ENCODE results near the gene PER1. TPM values are rescaled to one million over a fixed set of nuclear protein-coding genes. Genes with fewer than 3 reads are reported as not detected.
A peak's percentile ranks its signal among the peaks of the same experiment; 100 is the strongest.
"Not testable (repeated sequence)": the region's sequence is repeated elsewhere in the genome, so short reads cannot be mapped to it uniquely, and the experiment has no call there.

PER1 gene
- total RNA-seq, 1 experiment from 2014 or later, result 10.6 TPM

DNA sequence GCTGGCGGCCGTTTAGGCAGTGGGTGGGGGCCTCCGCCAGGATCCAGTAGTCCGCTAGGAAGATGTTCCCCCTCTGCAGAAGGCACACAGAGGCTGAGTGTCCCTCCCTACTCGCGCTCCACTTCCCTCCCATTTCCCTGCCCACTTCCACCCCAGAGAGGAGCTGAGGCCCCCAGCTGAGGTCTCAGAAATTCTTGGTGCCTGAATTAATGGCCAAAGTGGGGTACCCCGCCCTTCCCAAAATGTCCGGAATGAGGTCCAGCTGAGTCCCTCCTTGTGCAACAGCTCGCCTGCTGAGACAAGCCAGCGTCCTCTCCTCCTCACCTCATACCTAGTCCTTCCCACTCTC lies 41.8 kb downstream of the PER1 start:
- Mint-ChIP-seq H3K27ac (ENCODE audit: unreplicated experiment) (no peak overlapping the region), H3K36me3 (ENCODE audit: insufficient read depth, unreplicated experiment) (peaks cover 4% of the 10 kb centered on the region), H3K9me3 (ENCODE audit: unreplicated experiment) (no peaks in the 10 kb centered on the region), H3K27me3 (ENCODE audit: insufficient read depth, unreplicated experiment) (peaks cover 3% of the 10 kb centered on the region), H3K4me3 (ENCODE audit: unreplicated experiment) (no peak overlapping the region), H3K4me1 (ENCODE audit: low read depth, unreplicated experiment) (peaks cover 6% of the 10 kb centered on the region)
- Histone ChIP-seq H3K27me3 (replicated peaks; ENCODE audit: control insufficient read depth, insufficient read depth, low read length) (no peaks in the 10 kb centered on the region), H3K4me3 (ENCODE audit: low read depth, low read length) (no peak overlapping the region; the same call in 1 of the 2 replicates), H3K4me1 (no peaks in the 10 kb centered on the region), H3K9me3 (no peaks in the 10 kb centered on the region), H3K36me3 (ENCODE audit: control insufficient read depth, insufficient read depth, low read length) (no peaks in the 10 kb centered on the region)
- ChIA-PET CTCF (interaction anchor here (0.8 to 1.2 kb wide), 4 partner anchors 16 to 50 kb away, joined by 3 to 6 read pairs (median 4); no protein-coding TSS in a partner anchor), POLR2A (no interaction called here)
- no TSS peak for BruUV-seq (replicated peaks)
- intact Hi-C loops (cut with micrococcal nuclease; ENCODE audit: unreplicated experiment), result no loop called here
- TF ChIP-seq, protein P1, sequence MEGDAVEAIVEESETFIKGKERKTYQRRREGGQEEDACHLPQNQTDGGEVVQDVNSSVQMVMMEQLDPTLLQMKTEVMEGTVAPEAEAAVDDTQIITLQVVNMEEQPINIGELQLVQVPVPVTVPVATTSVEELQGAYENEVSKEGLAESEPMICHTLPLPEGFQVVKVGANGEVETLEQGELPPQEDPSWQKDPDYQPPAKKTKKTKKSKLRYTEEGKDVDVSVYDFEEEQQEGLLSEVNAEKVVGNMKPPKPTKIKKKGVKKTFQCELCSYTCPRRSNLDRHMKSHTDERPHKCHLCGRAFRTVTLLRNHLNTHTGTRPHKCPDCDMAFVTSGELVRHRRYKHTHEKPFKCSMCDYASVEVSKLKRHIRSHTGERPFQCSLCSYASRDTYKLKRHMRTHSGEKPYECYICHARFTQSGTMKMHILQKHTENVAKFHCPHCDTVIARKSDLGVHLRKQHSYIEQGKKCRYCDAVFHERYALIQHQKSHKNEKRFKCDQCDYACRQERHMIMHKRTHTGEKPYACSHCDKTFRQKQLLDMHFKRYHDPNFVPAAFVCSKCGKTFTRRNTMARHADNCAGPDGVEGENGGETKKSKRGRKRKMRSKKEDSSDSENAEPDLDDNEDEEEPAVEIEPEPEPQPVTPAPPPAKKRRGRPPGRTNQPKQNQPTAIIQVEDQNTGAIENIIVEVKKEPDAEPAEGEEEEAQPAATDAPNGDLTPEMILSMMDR (IDR thresholded peaks at IDR 0.05; ENCODE audit: insufficient read depth in 1 of 2, low read depth in 1 of 2, low read length in 1 of 2, severe bottlenecking in 1 of 2, unreplicated experiment in 1 of 2), result peak in 1 of 2 experiments; percentile 4
- no peak for DNase-seq

DNA sequence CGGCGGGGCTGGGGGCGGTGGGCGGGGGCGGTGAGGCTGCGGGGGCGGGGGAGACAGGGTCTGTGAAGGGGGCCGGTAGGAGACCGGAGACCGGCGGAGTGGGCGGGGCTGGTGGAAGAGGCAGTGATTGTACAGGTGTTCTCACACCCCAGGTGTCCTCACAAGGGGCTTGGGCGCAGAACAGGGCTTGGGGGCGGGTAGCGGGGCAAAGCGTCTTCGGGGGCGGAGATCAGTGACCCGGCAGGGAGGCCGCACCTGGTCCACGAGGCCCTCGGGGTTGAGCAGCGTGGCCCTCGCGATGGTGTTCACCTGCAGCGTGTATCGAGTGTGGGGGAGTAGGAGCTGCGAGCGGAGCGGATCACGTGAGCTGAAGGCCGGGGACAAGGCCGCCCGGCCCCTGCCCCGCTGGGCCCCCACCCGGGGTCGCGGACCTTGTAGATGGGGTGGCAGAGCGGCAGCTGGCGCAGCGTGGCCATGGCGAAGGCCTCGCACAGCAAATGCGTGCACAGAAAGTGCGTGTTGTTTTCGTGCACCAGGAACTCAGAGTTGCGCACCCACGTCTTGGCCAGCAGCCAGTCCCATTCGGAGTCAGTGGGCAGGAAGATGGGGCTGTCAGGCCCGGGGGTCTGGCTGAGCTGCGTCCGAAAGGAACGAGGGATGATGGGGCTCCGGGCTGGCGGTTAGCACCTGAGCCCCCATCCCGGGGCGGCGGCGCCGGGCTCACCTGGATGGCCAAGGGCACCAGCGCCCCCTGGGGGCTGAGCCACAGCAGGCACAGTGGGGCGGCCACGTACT lies 42.3 kb downstream of the PER1 start:
- H3K4me1 ChIP-seq, result no peaks in the 10 kb centered on the region
- TF ChIP-seq, protein P1 (IDR thresholded peaks at IDR 0.05; ENCODE audit: insufficient read depth in 1 of 2, low read depth in 1 of 2, low read length in 1 of 2, severe bottlenecking in 1 of 2, unreplicated experiment in 1 of 2), result peak; percentile 64 to 80
- H3K9me3 ChIP-seq, result no peaks in the 10 kb centered on the region
- CTCF ChIA-PET, result interaction anchor here (0.9 to 1.2 kb wide), 3 partner anchors 16 to 49 kb away, joined by 3 to 6 read pairs (median 4); no protein-coding TSS in a partner anchor
- H3K36me3 Mint-ChIP-seq (ENCODE audit: insufficient read depth, unreplicated experiment), result peaks cover 4% of the 10 kb centered on the region
- H3K27ac Mint-ChIP-seq (ENCODE audit: unreplicated experiment), result no peak overlapping the region
- intact Hi-C loops (cut with micrococcal nuclease; ENCODE audit: unreplicated experiment), result no loop called here
- no peaks in the 10 kb centered on the region for H3K9me3 Mint-ChIP-seq (ENCODE audit: unreplicated experiment)
- H3K27me3 ChIP-seq (replicated peaks; ENCODE audit: control insufficient read depth, insufficient read depth, low read length), result no peaks in the 10 kb centered on the region
- POLR2A ChIA-PET, result no interaction called here
- DNase-seq, result peak; percentile 61 to 78
- H3K36me3 ChIP-seq (ENCODE audit: control insufficient read depth, insufficient read depth, low read length), result no peaks in the 10 kb centered on the region
- peak overlapping the region; percentile 39 for H3K4me3 ChIP-seq (ENCODE audit: low read depth, low read length)
- peak overlapping the region; percentile 64 for H3K4me3 Mint-ChIP-seq (ENCODE audit: unreplicated experiment)
- H3K27me3 Mint-ChIP-seq (ENCODE audit: insufficient read depth, unreplicated experiment), result peaks cover 3% of the 10 kb centered on the region
- peaks cover 6% of the 10 kb centered on the region for H3K4me1 Mint-ChIP-seq (ENCODE audit: low read depth, unreplicated experiment)
- no TSS peak for BruUV-seq (replicated peaks)

DNA sequence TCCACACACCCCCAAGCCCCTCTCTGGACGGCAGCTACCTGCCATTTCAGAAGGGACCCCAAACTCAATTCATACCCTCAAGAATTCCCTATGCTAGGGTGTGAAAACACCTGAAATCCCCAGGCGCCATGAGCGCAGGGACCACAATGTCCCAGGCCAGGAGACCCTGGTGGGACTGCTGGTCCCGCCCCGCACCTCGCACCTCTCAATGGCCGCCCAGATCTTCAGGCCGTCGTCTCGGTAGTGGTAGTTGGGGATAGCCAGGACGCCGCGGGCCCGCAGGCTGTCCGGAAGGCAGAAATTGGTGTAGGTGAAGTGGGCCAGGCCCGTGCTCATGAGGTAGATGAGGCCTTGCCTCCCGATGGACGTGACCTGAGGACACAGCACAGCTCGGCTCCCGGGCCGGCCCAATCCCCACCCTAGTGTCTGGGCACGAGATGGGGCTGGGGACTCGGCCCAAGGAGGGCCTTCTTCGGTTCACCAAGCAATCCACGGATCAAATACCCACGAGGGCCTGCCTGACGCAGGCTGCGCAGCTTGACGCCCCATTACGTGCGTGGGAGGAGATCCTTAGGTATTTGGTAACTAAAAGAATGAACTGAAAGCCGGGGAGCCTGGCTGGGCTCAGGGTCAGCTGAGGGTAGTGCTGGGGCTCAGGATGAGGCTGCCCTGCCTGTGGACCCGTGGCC lies 43.1 kb downstream of the PER1 start:
- Histone ChIP-seq H3K27me3 (replicated peaks; ENCODE audit: control insufficient read depth, insufficient read depth, low read length) (no peaks in the 10 kb centered on the region), H3K36me3 (ENCODE audit: control insufficient read depth, insufficient read depth, low read length) (no peaks in the 10 kb centered on the region), H3K9me3 (no peaks in the 10 kb centered on the region), H3K4me3 (ENCODE audit: low read depth, low read length) (no peak overlapping the region), H3K4me1 (no peaks in the 10 kb centered on the region)
- no peaks in the 10 kb centered on the region for H3K9me3 Mint-ChIP-seq (ENCODE audit: unreplicated experiment)
- peaks cover 4% of the 10 kb centered on the region for H3K36me3 Mint-ChIP-seq (ENCODE audit: insufficient read depth, unreplicated experiment)
- TF ChIP-seq, protein P1 (IDR thresholded peaks at IDR 0.05; ENCODE audit: insufficient read depth in 1 of 2, low read depth in 1 of 2, low read length in 1 of 2, severe bottlenecking in 1 of 2, unreplicated experiment in 1 of 2), result no peak
- peaks cover 6% of the 10 kb centered on the region for H3K4me1 Mint-ChIP-seq (ENCODE audit: low read depth, unreplicated experiment)
- H3K4me3 Mint-ChIP-seq (ENCODE audit: unreplicated experiment), result peak overlapping the region; percentile 64
- ChIA-PET POLR2A (no interaction called here), CTCF (interaction anchor here (0.9 to 1.2 kb wide), 3 partner anchors 15 to 49 kb away, joined by 3 to 6 read pairs (median 4); no protein-coding TSS in a partner anchor)
- intact Hi-C loops (cut with micrococcal nuclease; ENCODE audit: unreplicated experiment), result no loop called here
- H3K27me3 Mint-ChIP-seq (ENCODE audit: insufficient read depth, unreplicated experiment), result no peaks in the 10 kb centered on the region
- DNase-seq, result no peak
- BruUV-seq (replicated peaks), result no TSS peak
- no peak overlapping the region for H3K27ac Mint-ChIP-seq (ENCODE audit: unreplicated experiment)

DNA sequence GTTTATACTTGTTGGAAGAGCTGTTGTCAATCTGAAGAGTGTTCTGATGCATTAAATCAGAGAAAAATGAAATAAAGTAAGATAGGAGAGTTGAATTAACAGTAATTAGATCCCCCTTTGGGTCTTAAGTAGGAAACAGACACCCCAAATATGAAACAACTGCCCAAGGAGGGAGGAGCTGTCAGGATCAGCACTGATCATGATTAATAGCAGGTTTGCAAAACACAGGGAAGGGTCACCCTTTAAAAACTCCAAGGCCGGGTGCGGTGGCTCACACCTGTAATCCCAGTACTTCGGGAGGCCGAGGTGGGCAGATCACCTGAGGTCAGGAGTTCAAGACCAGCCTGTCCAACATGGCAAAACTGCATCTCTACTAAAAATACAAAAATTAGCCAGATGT lies 45.2 kb downstream of the PER1 start:
- H3K4me1 ChIP-seq; H3K9me3 Mint-ChIP-seq (ENCODE audit: unreplicated experiment); H3K4me3 ChIP-seq (ENCODE audit: low read depth, low read length); CTCF ChIA-PET; H3K36me3 ChIP-seq (ENCODE audit: control insufficient read depth, insufficient read depth, low read length); H3K36me3 Mint-ChIP-seq (ENCODE audit: insufficient read depth, unreplicated experiment); H3K9me3 ChIP-seq; BruUV-seq (replicated peaks); intact Hi-C loops (cut with micrococcal nuclease; ENCODE audit: unreplicated experiment); H3K4me3 Mint-ChIP-seq (ENCODE audit: unreplicated experiment); H3K4me1 Mint-ChIP-seq (ENCODE audit: low read depth, unreplicated experiment); POLR2A ChIA-PET; DNase-seq; H3K27me3 Mint-ChIP-seq (ENCODE audit: insufficient read depth, unreplicated experiment); H3K27me3 ChIP-seq (replicated peaks; ENCODE audit: control insufficient read depth, insufficient read depth, low read length); H3K27ac Mint-ChIP-seq (ENCODE audit: unreplicated experiment): not testable (repeated sequence)
